ENCODE results near the gene ZNF273.

- TF ChIP-seq CTCF (IDR thresholded peaks at IDR 0.05) (no peak), ZFX (IDR thresholded peaks at IDR 0.05; ENCODE audit: borderline replicate concordance) (no peak)
These were observed 935 bp downstream of the ZNF273 start for GRCh38 chr7:64904008-64904407.

Measured in 22Rv1 (cell line).